Kidney epithelial cell (primary cell): ENCODE measurements around the gene SORCS2. TPM values are rescaled to one million over a fixed set of nuclear protein-coding genes. Genes with fewer than 3 reads are reported as not detected.

Source experiments
- DNase-seq: peaks from one replicate; pipeline ENCODE4 v3.0.0-alpha.2; 2010; ENCODE audit warnings: low read depth
- H3K27me3 ChIP-seq: 2 replicates; pipeline ENCODE4 v1.6.0; 2011; ENCODE audit warnings: low read length; ENCODE audit not compliant: control insufficient read depth, insufficient read depth
- H3K36me3 ChIP-seq: 2 replicates; pipeline ENCODE4 v1.5.1; 2011; ENCODE audit warnings: low read length; ENCODE audit not compliant: control insufficient read depth, insufficient read depth
- H3K4me3 ChIP-seq: 2 replicates; pipeline ENCODE4 v1.5.1; 2011; ENCODE audit warnings: low read depth, mild to moderate bottlenecking, control low read depth, low read length
- CTCF ChIP-seq: IDR thresholded peaks from 2 replicates; pipeline ENCODE4 v1.5.1; 2011; ENCODE audit warnings: mild to moderate bottlenecking, moderate library complexity, low read length, control low read depth, inconsistent platforms; ENCODE audit not compliant: insufficient read depth, poor library complexity, severe bottlenecking
- total RNA-seq: library from RNA; depleted of rRNA; stranded (reverse); fragments of >200 nt; gene quantifications from 2 replicates; pipeline ENCODE4 v1.2.3, GENCODE V29; 2015

The SORCS2 gene
- total RNA-seq, 1 donor from 2014 or later: 1.4 TPM

- Histone ChIP-seq H3K27me3 (peaks cover 17% of the 10 kb centered on the region), H3K36me3 (no peaks in the 10 kb centered on the region), H3K4me3 (no peak overlapping the region)
- TF ChIP-seq CTCF: no peak
- no peak for DNase-seq
Measured at GRCh38 chr4:7524064-7524682, 331.8 kb downstream of the SORCS2 start.

DNA sequence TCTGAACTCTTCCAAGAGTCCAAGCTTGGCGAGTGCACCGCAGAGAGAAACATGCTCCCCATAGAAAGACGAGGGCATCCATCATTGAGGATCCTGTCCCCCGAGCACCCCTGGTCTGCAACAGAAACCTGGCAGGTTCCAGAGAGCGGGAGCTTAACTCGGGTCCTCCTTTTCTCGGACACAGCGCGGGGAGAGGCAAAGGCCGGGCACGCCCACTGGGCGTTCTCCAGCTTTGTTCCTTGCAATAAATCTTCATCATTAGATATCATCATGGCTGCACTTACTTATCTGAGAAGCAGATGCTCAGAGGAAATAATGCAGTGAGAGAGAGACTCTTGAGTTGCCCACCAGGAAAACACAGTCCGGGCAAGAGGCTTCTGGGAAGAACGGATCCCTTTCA lies 332.5 kb downstream of the SORCS2 start:
- Histone ChIP-seq H3K36me3 (no peaks in the 10 kb centered on the region), H3K27me3 (peaks cover 11% of the 10 kb centered on the region), H3K4me3 (no peak overlapping the region)
- no peak for TF ChIP-seq CTCF
- DNase-seq: no peak

DNA sequence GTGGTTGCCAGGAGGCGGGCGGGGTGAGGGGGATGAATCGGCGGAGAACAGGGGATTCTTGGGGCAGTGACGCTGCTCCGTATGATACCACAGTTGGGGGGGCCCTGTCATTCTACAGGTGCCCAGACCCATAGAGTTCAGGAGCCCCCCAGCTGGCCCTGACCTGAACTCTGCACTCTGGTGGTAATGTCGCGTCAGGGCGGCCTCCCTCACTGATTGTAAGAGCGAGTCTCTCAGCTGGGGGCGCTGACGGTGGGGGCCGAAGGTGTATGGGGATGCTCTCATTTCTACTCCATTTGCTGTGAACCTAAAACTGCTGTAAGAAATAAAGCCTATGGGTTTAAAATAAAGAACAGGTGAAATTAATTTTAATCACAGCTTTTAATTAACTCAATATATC lies 334.2 kb downstream of the SORCS2 start:
- H3K27me3 ChIP-seq: peaks cover 10% of the 10 kb centered on the region

GRCh38 chr4:7526929-7527535 lies 334.7 kb downstream of the SORCS2 start:
- DNase-seq: no peak
- no peak overlapping the region for H3K4me3 ChIP-seq
- no peak for TF ChIP-seq CTCF
- H3K27me3 ChIP-seq: peaks cover 11% of the 10 kb centered on the region
- H3K36me3 ChIP-seq: no peaks in the 10 kb centered on the region

More for the DNA sequence above, 334.2 kb downstream of the SORCS2 start:
- Histone ChIP-seq H3K36me3 (no peaks in the 10 kb centered on the region), H3K4me3 (no peak overlapping the region)
- TF ChIP-seq CTCF: no peak
- no peak for DNase-seq

GRCh38 chr4:7529368-7530080 lies 337.2 kb downstream of the SORCS2 start:
- no peak overlapping the region for H3K4me3 ChIP-seq
- H3K36me3 ChIP-seq: no peaks in the 10 kb centered on the region
- DNase-seq: no peak
- no peak for TF ChIP-seq CTCF
- peaks cover 6% of the 10 kb centered on the region for H3K27me3 ChIP-seq

- H3K4me3 ChIP-seq: no peak overlapping the region
- no peaks in the 10 kb centered on the region for H3K36me3 ChIP-seq
- peaks cover 6% of the 10 kb centered on the region for H3K27me3 ChIP-seq
- DNase-seq: no peak
- TF ChIP-seq CTCF: no peak
Measured at GRCh38 chr4:7530082-7530481, 337.7 kb downstream of the SORCS2 start.
